Measurements from ENCODE around the gene PKHD1.

GRCh38 chr6:51929934-51930574 is 157.4 kb downstream of the PKHD1 start:
- TF ChIP-seq GATA3 (IDR thresholded peaks at IDR 0.05; ENCODE audit: low read depth, low read length) (no peak), GATA2 (IDR thresholded peaks at IDR 0.05; ENCODE audit: low read depth, low read length) (no peak)

All from SH-SY5Y (cell line).